A204.1 (cell line): ENCODE measurements around the gene S100G.

Experiments
- FAIRE-seq: peaks from 2 replicates; lab custom pipeline; 2012; peaks lifted over from hg19 to GRCh38; lab: Jason Lieb, UNC

The S100G gene

GRCh38 chrX:16651391-16652024 lies 1.6 kb downstream of the S100G start:
- FAIRE-seq = no peak

DNA sequence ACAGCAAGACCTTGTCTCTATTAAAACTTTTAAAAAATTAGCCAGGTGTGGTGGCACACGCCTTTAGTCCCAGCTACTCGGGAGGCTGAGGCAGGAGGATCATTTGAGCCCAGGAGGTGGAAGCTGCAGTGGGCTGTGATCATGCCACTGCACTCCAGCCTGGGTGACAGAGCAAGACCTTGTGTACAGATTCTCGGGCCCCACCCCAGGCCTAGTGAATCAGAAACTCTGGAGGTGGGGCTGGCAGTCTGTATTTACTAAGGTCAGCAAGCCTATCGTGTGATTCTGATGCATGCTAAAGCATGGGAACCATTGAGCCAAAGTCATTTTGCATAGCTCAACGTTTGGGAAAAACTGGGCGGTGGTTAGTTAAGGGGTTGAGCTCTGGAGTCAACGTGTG lies 3.5 kb downstream of the S100G start:
- no peak for FAIRE-seq

GRCh38 chrX:16654093-16654492 lies 4.1 kb downstream of the S100G start:
- FAIRE-seq = no peak

- FAIRE-seq = no peak
These were observed 8.3 kb downstream of the S100G start for GRCh38 chrX:16658284-16658683.

DNA sequence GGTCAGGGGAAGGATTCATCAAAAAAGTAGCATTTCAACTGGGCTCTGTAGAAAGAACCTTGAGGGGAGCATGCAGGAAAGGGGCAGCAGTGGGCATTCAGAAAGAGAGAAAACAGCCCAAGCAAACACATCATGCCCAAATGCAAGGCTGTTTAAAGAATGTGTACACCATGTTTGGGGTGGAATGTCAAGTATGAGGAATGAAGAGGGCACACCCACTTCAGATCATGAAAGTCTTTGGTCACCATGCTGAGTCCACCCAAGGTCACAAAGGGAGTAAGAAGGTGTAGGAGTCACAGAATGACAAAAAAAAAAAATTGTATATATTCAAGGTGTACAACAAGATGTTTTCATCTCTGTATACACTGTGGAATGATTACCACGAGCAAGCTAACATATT lies 9.4 kb downstream of the S100G start:
- FAIRE-seq = no peak

- no peak for FAIRE-seq
These were observed 11.5 kb downstream of the S100G start for GRCh38 chrX:16661495-16661894.

- FAIRE-seq = no peak
These were observed 12.4 kb downstream of the S100G start for GRCh38 chrX:16662402-16662801.

GRCh38 chrX:16664074-16664473 lies 14.1 kb downstream of the S100G start:
- no peak for FAIRE-seq

DNA sequence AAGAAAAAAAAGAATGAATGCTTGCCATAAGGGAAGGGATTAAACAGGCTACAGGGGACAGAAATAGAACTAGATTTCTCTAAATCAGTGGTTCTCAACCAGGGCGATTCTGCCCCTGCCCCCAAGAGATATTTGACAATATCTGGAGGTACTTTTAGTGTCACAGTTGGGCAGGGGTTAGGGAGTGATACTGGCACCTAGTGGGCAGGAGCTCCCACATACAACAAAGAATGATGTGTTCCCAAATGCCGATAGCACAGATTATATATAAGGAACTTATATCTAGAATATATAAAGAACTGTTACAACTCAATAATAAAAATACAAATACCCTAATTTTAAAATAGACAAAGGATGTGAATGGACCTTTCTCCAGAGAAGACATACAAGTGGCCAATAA lies 14.7 kb downstream of the S100G start:
- FAIRE-seq = no peak

GRCh38 chrX:16665089-16665488 lies 15.1 kb downstream of the S100G start:
- no peak for FAIRE-seq

DNA sequence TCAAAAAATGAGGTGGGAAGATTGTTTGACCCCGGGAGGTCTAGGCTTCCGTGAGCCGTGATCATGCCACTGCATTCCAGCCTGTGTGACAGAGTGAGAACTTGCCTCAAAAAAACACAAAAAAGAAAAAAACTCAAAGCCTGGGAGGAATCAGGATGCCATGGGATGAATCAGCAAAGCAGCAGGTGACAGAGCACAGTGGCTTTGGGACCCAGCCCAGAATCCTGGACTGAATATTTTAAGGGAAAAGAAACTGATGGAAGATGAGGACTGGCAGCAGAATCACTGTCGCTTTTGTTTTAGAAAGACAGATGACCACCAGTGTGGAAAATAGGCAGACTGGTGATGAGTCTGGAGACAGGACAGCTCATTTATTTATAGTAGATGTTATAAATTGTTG lies 16.6 kb downstream of the S100G start:
- FAIRE-seq = no peak

DNA sequence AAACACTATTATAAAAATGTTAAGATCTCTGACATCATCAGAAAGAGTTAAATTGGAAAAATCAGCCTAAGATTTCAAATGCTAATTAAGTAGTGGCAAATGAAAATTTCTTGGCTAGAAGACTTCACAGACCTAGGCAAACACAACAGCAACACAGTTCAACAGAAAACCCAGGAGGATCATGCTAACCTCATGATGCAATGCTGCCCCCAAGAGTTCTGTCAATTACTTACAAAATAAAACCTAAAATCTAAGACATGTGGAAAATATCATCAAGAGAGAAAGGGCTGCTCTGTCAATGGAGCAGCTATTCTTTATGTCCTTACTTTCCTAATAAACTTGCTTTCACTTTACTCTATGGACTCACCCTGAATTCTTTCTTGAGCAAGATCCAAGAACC lies 21.0 kb downstream of the S100G start:
- peak; percentile 92 for FAIRE-seq

DNA sequence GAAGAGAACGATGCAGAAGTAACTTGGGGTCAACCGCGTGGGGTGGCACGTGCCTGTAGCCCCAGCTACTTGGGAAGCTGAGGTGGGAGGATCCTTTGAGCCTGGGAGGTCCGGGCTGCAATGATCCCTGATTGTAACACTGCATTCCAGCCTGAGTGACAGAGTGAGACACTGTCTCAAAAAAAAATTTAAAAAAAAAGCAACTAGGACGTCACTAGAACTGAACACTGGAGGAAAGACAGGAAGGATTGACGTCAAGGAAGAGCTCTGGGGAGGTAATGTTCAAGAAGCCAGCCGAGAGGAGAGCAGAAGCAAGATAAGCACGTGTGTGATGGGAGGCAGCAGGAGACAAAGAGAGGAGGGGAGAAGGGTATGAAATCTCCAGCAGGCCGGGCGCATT lies 28.7 kb downstream of the S100G start:
- FAIRE-seq = no peak

- FAIRE-seq = no peak
These were observed 33.2 kb downstream of the S100G start for GRCh38 chrX:16683007-16683664.

- no peak for FAIRE-seq
These were observed 37.6 kb downstream of the S100G start for GRCh38 chrX:16687514-16687913.

DNA sequence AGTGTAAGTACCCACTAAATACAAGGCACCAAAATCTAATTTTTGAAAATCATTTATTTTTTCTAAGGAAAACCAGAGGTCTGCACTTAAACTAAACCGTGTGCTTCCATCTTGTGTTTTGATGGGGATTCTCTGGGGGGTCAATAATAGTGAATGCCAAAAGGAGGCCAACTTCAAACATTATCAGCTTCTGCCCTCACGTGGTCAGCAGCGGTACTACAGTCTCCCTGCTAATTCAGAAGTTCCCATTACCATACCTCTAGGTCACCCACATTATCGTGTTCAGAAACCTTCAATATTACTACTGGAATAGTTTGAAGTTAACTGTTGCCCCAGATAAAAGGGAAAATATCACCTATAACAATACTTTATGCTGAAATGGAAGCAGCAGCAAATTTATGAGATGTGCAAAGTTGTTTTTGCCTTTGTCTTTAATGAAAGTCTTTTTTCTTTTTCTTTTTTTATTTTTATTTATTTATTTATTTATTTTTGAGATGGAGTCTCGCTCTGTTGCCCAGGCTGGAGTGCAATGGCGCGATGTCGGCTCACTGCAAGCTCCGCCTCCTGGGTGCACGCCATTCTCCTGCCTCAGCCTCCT lies 45.2 kb downstream of the S100G start:
- FAIRE-seq = no peak

DNA sequence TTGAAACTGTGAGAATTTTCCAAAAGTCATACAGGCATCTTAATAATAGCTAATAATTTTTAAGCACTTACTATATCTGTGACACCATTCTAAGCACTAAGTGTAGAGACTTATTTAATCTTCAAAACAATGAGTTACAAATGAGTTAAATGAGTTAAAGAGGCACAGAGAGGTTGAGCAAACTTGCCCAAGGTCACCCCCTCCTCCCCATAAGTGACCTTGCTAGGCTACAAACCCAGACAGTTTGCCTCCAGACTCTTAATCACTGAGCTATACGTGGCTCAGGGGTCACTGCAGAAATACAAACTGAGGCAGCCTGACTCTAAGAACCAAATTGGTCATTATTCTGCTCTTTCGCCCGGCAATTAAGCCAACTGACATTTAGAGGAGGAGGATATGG lies 47.0 kb downstream of the S100G start:
- FAIRE-seq = no peak

- no peak for FAIRE-seq
These were observed 49.4 kb downstream of the S100G start for GRCh38 chrX:16699389-16699788.

GRCh38 chrX:16700734-16701133 lies 50.8 kb downstream of the S100G start:
- no peak for FAIRE-seq

- FAIRE-seq = no peak
These were observed 53.0 kb downstream of the S100G start for GRCh38 chrX:16702700-16703599.
